H9 (cell line): ENCODE data around the gene ADAMTS15. TPM values are rescaled to one million over a fixed set of nuclear protein-coding genes. Genes with fewer than 3 reads are reported as not detected.

Experiments used
- DNase-seq: peaks from one replicate; pipeline ENCODE4 v3.0.0-alpha.2; 2017
- H2AFZ ChIP-seq: one replicate; pipeline ENCODE4 v1.6.1; 2013; ENCODE audit warnings: mild to moderate bottlenecking, low read length, control low read depth, moderate library complexity
- H2AK5ac ChIP-seq: 2 replicates; pipeline ENCODE4 v1.6.1; 2013; ENCODE audit warnings: low read length, control low read depth, mixed read lengths; ENCODE audit not compliant: insufficient read length
- H2BK120ac ChIP-seq: one replicate; pipeline ENCODE4 v1.6.1; 2013; ENCODE audit warnings: low read depth, mild to moderate bottlenecking, low read length, control low read depth, inconsistent platforms; ENCODE audit not compliant: poor library complexity, severe bottlenecking
- H2BK12ac ChIP-seq: 2 replicates; pipeline ENCODE4 v1.6.1; 2013; ENCODE audit warnings: low read length, control low read depth, mixed read lengths, low read depth; ENCODE audit not compliant: insufficient read length
- H2BK15ac ChIP-seq: 2 replicates; pipeline ENCODE4 v1.6.1; 2013; ENCODE audit warnings: low read depth, low read length, control low read depth
- H2BK20ac ChIP-seq: one replicate; pipeline ENCODE4 v1.6.1; 2013; ENCODE audit warnings: low read depth, mild to moderate bottlenecking, low read length, control low read depth, inconsistent platforms; ENCODE audit not compliant: poor library complexity, severe bottlenecking
- H2BK5ac ChIP-seq: 2 replicates; pipeline ENCODE4 v1.6.1; 2013; ENCODE audit warnings: low read length, control low read depth, mixed read lengths; ENCODE audit not compliant: insufficient read length
- H3K14ac ChIP-seq: 2 replicates; pipeline ENCODE4 v1.6.1; 2013; ENCODE audit warnings: low read length, control low read depth; ENCODE audit not compliant: insufficient read depth
- H3K18ac ChIP-seq: 2 replicates; pipeline ENCODE4 v1.6.1; 2013; ENCODE audit warnings: low read depth, mild to moderate bottlenecking, mixed read lengths, low read length, control low read depth; ENCODE audit not compliant: insufficient read length
- H3K23ac ChIP-seq: 2 replicates; pipeline ENCODE4 v1.6.1; 2013; ENCODE audit warnings: low read length, control low read depth, mixed read lengths, low read depth; ENCODE audit not compliant: insufficient read length
- H3K23me2 ChIP-seq: 2 replicates; pipeline ENCODE4 v1.6.1; 2013; ENCODE audit warnings: low read depth, mild to moderate bottlenecking, mixed read lengths, low read length, control low read depth; ENCODE audit not compliant: insufficient read length, poor library complexity, severe bottlenecking
- H3K27ac ChIP-seq: 2 replicates; pipeline ENCODE4 v1.5.1; 2013; ENCODE audit warnings: low read length, control low read depth, mixed read lengths, low read depth; ENCODE audit not compliant: insufficient read length
- H3K27me3 ChIP-seq: 2 replicates; pipeline ENCODE4 v1.6.1; 2013; ENCODE audit warnings: low read length, control low read depth, inconsistent platforms; ENCODE audit not compliant: insufficient read depth
- H3K4ac ChIP-seq: 2 replicates; pipeline ENCODE4 v1.6.1; 2013; ENCODE audit warnings: low read depth, mild to moderate bottlenecking, control low read depth, inconsistent platforms, low read length, moderate library complexity
- H3K4me1 ChIP-seq: 2 replicates; pipeline ENCODE4 v1.6.1; 2013; ENCODE audit warnings: low read length, control low read depth, inconsistent platforms; ENCODE audit not compliant: insufficient read depth
- H3K4me2 ChIP-seq: 2 replicates; pipeline ENCODE4 v1.6.1; 2013; ENCODE audit warnings: low read length, control low read depth, mixed read lengths; ENCODE audit not compliant: insufficient read length, insufficient read depth
- H3K56ac ChIP-seq: 2 replicates; pipeline ENCODE4 v1.6.1; 2013; ENCODE audit warnings: low read depth, mild to moderate bottlenecking, mixed read lengths, low read length, control low read depth; ENCODE audit not compliant: insufficient read length
- H3K79me1 ChIP-seq: 2 replicates; pipeline ENCODE4 v1.6.1; 2013; ENCODE audit warnings: low read depth, mild to moderate bottlenecking, moderate library complexity, low read length, control low read depth, inconsistent platforms; ENCODE audit not compliant: insufficient read depth, poor library complexity, severe bottlenecking
- H3K79me2 ChIP-seq: 2 replicates; pipeline ENCODE4 v1.6.1; 2013; ENCODE audit warnings: low read length, control low read depth, inconsistent platforms; ENCODE audit not compliant: insufficient read depth
- H3K9ac ChIP-seq: 2 replicates; pipeline ENCODE4 v1.6.1; 2013; ENCODE audit warnings: low read length, control low read depth, mixed read lengths; ENCODE audit not compliant: insufficient read length; ENCODE audit errors: extremely low read depth
- H3K9me3 ChIP-seq: one replicate; pipeline ENCODE4 v1.6.1; 2013; ENCODE audit warnings: low read depth, low read length, inconsistent platforms; ENCODE audit not compliant: control insufficient read depth
- H3T11ph ChIP-seq: one replicate; pipeline ENCODE4 v1.6.1; 2013; ENCODE audit warnings: mild to moderate bottlenecking, low read length, control low read depth, inconsistent platforms
- H4K20me1 ChIP-seq: one replicate; pipeline ENCODE4 v1.6.1; 2013; ENCODE audit not compliant: control insufficient read depth, insufficient read length, insufficient read depth
- H4K5ac ChIP-seq: 2 replicates; pipeline ENCODE4 v1.6.1; 2013; ENCODE audit warnings: low read depth, mild to moderate bottlenecking, mixed read lengths, low read length, control low read depth; ENCODE audit not compliant: insufficient read length
- H4K8ac ChIP-seq: replicated peaks from 2 replicates; pipeline ENCODE4 v1.6.1; 2013; ENCODE audit warnings: low read length, control low read depth, mixed read lengths, low read depth; ENCODE audit not compliant: insufficient read length
- H4K91ac ChIP-seq: 2 replicates; pipeline ENCODE4 v1.6.1; 2013; ENCODE audit warnings: low read depth, mild to moderate bottlenecking, moderate library complexity, mixed read lengths, low read length, control low read depth; ENCODE audit not compliant: insufficient read length
- H3K27ac Mint-ChIP-seq, 3 experiments: 2 replicates in 2 of 3; 3 replicates in 1 of 3; pipeline ENCODE4 v1.8.0; 2020 to 2021; ENCODE audit warnings: mixed read lengths in 3 of 3, mild to moderate bottlenecking in 1 of 3, moderate library complexity in 1 of 3
- H3K27me3 Mint-ChIP-seq: 2 replicates; pipeline ENCODE4 v1.8.0; 2021; ENCODE audit warnings: low read depth, mild to moderate bottlenecking, moderate library complexity, mixed read lengths
- H3K36me3 Mint-ChIP-seq, 3 experiments: 2 replicates in 2 of 3; 3 replicates in 1 of 3; pipeline ENCODE4 v1.8.0; 2020 to 2021; ENCODE audit warnings: low read depth in 3 of 3, mixed read lengths in 3 of 3; ENCODE audit not compliant: insufficient read depth in 1 of 3
- H3K4me1 Mint-ChIP-seq, 2 experiments: 2 replicates each; pipeline ENCODE4 v1.8.0; 2020; ENCODE audit warnings: mixed read lengths in 2 of 2
- H3K4me3 Mint-ChIP-seq, 2 experiments: 2 replicates in 1 of 2; 3 replicates in 1 of 2; pipeline ENCODE4 v1.8.0; 2020 to 2021; ENCODE audit warnings: mild to moderate bottlenecking in 2 of 2, mixed read lengths in 2 of 2, moderate library complexity in 1 of 2
- H3K9me3 Mint-ChIP-seq, 2 experiments: 2 replicates in 1 of 2; 3 replicates in 1 of 2; pipeline ENCODE4 v1.8.0; 2020; ENCODE audit warnings: mild to moderate bottlenecking in 2 of 2, mixed read lengths in 2 of 2, moderate library complexity in 1 of 2
- CTCF ChIP-seq: fragments of 200-600 bp; sonication (generic); conservative IDR thresholded peaks from 3 replicates; pipeline ENCODE4 v1.8.0; 2021; ENCODE audit warnings: antibody characterized with exemption, mild to moderate bottlenecking
- WGBS: extraction: QIAGEN DNeasy Blood & Tissue Kit; methylation state at CpG from one replicate; pipeline ENCODE4 v1.1.7; 2013; ENCODE audit warnings: missing lambda C conversion rate, low lambda C conversion rate, mixed read lengths; ENCODE audit not compliant: insufficient read length; ENCODE audit errors: extremely low coverage; 5-methylcytosine and 5-hydroxymethylcytosine counted together
- total RNA-seq: library from RNA; stranded (reverse); gene quantifications from 2 replicates; pipeline ENCODE4 v1.2.1, GENCODE V29; 2021

The ADAMTS15 gene
- total RNA-seq, 1 experiment from 2014 or later: 1.3 TPM

- Histone ChIP-seq H4K91ac (no peak overlapping the region), H3K9ac (no peak overlapping the region), H3T11ph (no peak overlapping the region), H2BK20ac (no peak overlapping the region), H3K23ac (no peak overlapping the region), H3K27ac (no peak overlapping the region), H3K27me3 (peaks cover 3% of the 10 kb centered on the region; the same call in 1 of the 2 replicates), H3K79me1 (no peaks in the 10 kb centered on the region), H2BK5ac (no peak overlapping the region), H3K9me3 (no peaks in the 10 kb centered on the region), H3K18ac (no peak overlapping the region), H3K23me2 (peaks cover 8% of the 10 kb centered on the region), H3K56ac (no peak overlapping the region), H2BK120ac (no peak overlapping the region), H4K8ac (no peak overlapping the region), H3K79me2 (no peaks in the 10 kb centered on the region), H2BK12ac (no peak overlapping the region), H2AFZ (no peak overlapping the region), H2BK15ac (no peak overlapping the region), H3K4me1 (peaks cover 3% of the 10 kb centered on the region; the same call in 1 of the 2 replicates), H2AK5ac (no peak overlapping the region), H3K4me2 (no peak overlapping the region), H4K20me1 (no peaks in the 10 kb centered on the region), H3K14ac (no peak overlapping the region), H3K4ac (no peak overlapping the region), H4K5ac (no peak overlapping the region)
- Mint-ChIP-seq H3K27ac (no peak overlapping the region), H3K27me3 (peaks cover 39% of the 10 kb centered on the region), H3K36me3 (peaks cover 0 to 3% (median 0%) of the 10 kb centered on the region in 3 experiments; a peak in 2 of 7 replicates), H3K9me3 (peaks cover 0 to 2% of the 10 kb centered on the region in 2 experiments; a peak in 2 of 5 replicates), H3K4me3 (no peak overlapping the region), H3K4me1 (peaks cover 8 to 10% of the 10 kb centered on the region in 2 experiments)
- no peak for TF ChIP-seq CTCF
- no CpG with 5 or more reads among the region's 4 CpGs for WGBS
- DNase-seq: no peak
Measured at GRCh38 chr11:130433357-130433756, 15.1 kb upstream of the ADAMTS15 start.
